LNCaP clone FGC (cell line): ENCODE measurements around the gene KIFC3.

ENCODE experiments used
- DNase-seq: peaks from one replicate; pipeline ENCODE4 v3.0.0-alpha.2; 2011; ENCODE audit warnings: low read depth
- H3K4me3 ChIP-seq: 2 replicates; pipeline ENCODE4 v1.5.1; 2011; ENCODE audit warnings: mild to moderate bottlenecking, low read depth, low read length, control low read depth
- TF ChIP-seq, protein P1 (sequence below): IDR thresholded peaks from 2 replicates; pipeline ENCODE4 v1.5.1; 2012; ENCODE audit warnings: mild to moderate bottlenecking; ENCODE audit not compliant: control insufficient read depth, insufficient read depth; ENCODE audit errors: extremely low read depth

KIFC3 gene

DNA sequence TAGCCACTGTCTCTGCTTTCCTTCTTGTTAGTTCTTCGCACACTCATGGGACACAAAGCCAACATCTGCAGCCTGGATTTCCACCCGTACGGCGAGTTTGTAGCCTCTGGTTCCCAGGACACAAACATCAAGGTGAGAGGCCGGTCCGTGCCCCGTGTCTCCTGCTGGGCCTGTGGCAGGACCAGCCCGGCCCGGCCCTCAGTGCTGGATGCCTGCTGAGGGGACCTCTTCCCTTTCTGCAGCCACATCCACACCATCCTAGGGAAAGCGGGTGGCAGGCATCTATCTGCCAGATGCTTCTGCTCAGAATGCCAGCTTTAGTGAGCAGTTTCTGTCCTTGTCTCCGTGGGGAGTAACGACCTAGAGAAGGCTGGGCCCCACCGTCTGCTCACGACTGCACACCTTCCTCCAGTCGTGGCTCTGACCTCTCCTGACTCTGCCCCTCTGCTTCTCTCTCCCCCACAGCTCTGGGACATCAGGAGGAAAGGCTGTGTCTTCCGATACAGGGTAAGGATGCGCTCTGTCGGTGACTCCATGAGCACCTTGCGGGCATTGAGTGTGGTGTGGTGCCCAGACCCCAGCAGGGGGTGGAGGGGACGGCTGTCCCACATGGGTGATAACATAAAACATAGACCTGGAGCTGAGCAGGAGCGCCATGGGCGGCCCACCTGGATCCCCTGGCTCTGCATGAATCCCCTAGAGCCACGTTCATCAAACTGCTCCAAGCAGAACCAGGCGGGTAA lies 51.3 kb downstream of the KIFC3 start:
- DNase-seq, result no peak
- no peak overlapping the region for H3K4me3 ChIP-seq
- TF ChIP-seq, protein P1, sequence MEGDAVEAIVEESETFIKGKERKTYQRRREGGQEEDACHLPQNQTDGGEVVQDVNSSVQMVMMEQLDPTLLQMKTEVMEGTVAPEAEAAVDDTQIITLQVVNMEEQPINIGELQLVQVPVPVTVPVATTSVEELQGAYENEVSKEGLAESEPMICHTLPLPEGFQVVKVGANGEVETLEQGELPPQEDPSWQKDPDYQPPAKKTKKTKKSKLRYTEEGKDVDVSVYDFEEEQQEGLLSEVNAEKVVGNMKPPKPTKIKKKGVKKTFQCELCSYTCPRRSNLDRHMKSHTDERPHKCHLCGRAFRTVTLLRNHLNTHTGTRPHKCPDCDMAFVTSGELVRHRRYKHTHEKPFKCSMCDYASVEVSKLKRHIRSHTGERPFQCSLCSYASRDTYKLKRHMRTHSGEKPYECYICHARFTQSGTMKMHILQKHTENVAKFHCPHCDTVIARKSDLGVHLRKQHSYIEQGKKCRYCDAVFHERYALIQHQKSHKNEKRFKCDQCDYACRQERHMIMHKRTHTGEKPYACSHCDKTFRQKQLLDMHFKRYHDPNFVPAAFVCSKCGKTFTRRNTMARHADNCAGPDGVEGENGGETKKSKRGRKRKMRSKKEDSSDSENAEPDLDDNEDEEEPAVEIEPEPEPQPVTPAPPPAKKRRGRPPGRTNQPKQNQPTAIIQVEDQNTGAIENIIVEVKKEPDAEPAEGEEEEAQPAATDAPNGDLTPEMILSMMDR, result no peak

DNA sequence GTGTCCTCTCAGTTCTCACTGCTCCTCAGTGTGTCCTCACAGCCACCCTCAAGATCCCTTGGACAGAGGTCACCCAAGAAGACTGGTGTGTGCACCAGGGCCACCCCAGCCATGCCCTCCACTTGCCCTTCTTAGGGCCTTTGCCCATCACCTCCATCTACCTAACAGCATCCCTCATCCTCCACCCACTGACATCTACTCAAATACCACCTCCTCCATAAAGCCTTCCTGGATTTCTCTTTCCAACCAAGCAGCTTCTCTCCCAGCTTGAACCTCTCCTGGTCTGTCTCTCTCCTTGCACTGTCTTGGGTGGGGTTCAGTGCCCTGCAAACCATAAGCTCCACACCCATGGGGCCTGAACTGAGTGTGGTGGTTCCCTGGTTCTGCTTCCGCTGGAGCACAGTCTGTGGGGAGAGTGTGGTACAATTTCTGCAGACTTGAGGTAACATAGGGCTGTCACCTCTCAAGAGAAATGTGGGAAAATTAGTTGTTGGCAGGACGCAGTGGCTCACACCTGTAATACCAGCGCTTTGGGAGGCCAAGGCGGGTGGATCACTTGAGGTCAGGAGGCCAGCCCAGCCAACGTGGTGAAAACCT lies 52.3 kb downstream of the KIFC3 start:
- TF ChIP-seq, protein P1, result no peak
- no peak for DNase-seq
- H3K4me3 ChIP-seq, result no peak overlapping the region

DNA sequence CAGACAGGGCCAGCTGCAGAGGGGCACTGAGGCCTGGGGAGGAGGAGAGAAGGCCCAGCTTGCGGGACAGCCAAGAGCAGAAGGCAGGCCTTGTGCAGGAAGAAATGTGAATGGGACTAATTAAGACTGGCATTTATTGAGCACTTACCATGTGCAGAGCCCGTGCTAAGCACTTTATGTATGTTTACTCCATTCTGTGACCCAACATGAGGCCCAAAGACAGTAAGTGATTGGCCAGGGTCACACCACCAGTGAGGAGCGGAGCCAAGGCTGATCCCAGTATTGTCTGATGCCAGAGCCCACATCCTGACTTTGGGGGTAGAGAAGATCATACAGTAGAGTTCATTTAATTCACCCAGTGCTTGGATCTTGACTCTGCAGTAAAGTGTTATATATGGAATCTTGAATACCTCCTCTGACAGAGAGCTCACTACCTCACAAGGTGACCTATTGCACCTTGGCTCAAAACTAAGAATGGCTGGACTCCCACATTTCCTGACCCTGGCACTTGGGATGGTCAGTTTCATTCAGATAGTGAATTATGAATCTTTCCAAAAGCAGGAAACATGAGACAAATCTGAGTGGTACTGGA lies 53.1 kb downstream of the KIFC3 start:
- TF ChIP-seq, protein P1, result no peak
- H3K4me3 ChIP-seq, result no peak overlapping the region
- DNase-seq, result no peak

DNA sequence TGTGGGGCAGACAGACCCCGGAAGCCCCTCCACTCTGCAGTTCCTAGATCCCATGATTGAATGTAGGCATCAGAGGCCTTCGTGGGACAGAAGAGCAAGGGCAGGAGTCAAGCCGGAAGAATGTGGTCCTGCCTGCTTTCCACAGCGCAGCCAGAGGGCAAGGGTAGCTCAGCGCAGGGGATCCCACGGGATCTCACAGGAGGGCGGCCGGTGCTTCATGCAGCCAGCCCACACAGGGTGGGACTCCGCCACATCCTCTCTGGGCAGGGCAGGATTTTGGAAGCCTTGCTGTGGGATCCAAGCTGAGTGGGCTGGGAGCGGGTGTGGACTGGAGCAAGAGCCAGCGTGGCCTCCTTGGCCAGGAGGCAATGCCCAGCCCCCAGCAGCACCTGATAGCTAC lies 53.7 kb downstream of the KIFC3 start:
- no peak for DNase-seq
- TF ChIP-seq, protein P1, result no peak
- no peak overlapping the region for H3K4me3 ChIP-seq

DNA sequence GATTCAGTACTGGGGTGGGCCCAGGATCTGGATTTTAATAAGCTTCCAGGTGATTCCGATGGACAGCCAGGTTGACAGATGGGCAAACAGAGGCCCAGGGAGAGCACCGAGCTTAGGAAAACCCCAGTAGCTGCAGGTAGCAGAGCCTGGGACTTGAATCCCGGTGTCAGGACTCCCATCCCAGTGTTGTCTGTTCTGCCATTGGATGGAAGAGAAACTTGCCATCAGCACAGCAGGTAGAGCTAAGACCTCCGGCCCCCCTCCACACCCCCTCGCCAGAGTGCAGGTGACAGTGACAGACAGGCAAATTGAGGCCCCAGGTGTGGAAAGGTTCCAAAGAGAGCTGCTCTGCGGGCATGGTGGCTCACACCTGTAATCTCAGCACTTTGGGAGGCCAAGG lies 54.3 kb downstream of the KIFC3 start:
- DNase-seq, result no peak
- no peak overlapping the region for H3K4me3 ChIP-seq

DNA sequence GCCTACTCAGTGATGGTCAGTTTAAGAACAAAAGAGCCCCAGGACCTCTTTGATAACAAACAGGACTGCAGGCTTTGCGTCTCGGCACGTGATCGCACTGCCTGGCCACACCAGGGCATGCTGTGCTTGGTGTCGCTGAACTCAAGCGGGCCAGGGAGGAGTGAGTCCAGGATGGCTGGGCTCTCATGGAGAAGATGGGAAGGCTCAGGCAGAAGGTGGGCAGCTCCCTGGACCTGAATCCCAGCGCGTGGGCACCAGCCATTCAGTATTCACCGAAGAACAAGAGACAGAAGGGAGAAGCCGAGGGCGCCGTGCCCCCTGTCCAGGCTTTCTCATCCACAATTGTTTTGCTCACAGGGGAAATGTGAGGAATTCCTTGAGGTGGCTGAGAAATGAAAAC lies 54.8 kb downstream of the KIFC3 start:
- TF ChIP-seq, protein P1, result no peak
- no peak overlapping the region for H3K4me3 ChIP-seq
- DNase-seq, result no peak

More for the DNA sequence above, 54.3 kb downstream of the KIFC3 start:
- TF ChIP-seq, protein P1, result no peak
